HG03060 (cell line): ENCODE measurements around the gene C16orf86.
"Not testable (repeated sequence)": the region's sequence is repeated elsewhere in the genome, so short reads cannot be mapped to it uniquely, and the experiment has no call there.

Source experiments
- ATAC-seq: cut with Tn5 transposase; IDR thresholded peaks from one replicate; pipeline ENCODE4 v1.9.1; 2021; ENCODE audit warnings: low read depth, moderate number of reproducible peaks; ENCODE audit not compliant: unreplicated experiment

The C16orf86 gene

DNA sequence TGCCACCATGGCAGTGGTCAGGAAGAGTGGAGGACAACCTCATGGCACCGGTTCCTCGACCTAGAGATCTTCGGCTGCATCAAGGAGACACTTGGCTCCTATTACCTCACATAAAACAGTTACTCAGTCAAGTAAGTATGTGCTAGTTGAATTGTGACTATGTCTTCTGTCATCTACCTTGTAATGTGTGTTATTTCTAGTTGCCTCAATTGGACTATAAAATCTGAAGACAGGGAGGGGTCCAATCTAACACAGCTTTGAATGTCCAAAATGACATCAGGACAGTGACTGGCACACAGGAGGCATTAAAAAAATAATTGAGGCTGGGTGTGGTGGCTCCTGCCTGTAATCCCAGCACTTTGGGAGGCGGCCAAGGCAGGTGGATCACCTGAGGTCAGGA lies 17.2 kb downstream of the C16orf86 start:
- no peak for ATAC-seq

GRCh38 chr16:67685388-67686112 lies 18.9 kb downstream of the C16orf86 start:
- ATAC-seq = no peak

DNA sequence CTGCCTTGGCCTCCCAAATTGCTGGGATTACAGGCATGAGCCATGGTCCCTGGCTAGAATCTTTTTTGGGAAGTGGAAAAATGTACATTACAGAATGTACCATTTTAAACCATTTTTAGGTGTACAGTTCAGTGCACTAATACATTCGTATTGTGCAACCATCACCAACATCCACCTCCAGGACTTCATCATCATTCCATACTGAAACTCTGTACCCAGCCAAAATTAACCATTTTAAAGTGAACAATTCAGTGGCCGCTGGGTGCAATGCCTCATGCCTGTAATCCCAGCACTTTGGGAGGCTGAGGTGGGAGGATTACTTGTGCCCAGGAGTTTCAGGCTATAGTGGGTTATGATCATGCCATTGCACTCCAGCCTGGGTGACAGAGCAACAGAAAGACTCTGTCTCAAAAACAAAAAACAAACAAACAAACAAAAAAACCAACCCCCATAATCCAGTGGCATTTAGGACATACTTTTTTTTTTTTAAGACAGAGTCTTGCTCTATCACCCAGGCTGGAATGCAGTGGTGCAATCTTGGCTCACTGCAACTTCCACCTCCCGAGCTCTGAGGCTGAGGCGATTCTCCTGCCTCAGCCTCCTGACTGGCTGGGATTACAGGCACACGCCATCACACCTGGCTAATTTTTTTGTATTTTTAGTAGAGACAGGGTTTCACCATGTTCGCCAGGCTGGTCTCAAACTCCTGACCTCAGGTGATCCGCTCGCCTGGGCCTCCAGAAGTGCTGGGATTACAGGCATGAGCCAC lies 27.1 kb downstream of the C16orf86 start:
- not testable (repeated sequence) for ATAC-seq

- ATAC-seq = no peak
Observed at GRCh38 chr16:67694611-67695010, 28.0 kb downstream of the C16orf86 start.

DNA sequence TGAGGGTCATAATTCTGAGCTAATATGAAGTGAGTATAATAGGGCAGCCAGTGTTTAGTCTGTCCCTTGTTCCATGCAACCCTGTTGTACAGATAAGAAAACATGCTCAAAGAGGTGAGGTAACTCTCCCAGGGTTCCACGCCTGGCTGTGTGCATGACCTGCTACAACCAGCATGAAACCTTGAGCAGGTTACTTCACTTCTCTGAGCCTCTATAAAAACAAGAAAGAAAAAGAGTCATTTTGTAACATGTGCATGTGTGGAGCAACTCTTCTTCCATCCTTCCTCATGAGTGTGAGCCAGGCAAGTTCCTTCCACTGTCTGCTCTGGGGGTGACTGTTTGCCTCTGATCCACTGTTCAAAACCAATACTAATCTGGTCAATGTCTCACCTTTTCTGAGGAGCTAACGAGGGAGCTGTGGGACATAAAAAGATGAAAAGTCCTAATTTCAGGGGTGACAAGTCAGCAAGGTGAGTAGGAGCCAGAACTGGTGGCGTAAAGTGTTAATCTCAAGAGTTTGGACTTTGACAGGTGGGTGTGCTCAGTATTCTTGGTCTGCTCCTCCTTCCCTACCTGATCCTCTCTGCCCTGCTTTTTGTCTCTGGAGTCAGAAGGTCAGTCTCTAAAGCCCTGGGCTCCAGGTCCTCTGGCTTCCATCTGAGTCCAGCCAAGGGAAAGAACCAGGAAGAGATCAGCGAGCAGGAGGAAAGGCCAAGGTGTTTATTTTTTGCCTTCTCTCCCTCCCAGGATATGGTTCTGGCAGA lies 31.0 kb downstream of the C16orf86 start:
- ATAC-seq = no peak

DNA sequence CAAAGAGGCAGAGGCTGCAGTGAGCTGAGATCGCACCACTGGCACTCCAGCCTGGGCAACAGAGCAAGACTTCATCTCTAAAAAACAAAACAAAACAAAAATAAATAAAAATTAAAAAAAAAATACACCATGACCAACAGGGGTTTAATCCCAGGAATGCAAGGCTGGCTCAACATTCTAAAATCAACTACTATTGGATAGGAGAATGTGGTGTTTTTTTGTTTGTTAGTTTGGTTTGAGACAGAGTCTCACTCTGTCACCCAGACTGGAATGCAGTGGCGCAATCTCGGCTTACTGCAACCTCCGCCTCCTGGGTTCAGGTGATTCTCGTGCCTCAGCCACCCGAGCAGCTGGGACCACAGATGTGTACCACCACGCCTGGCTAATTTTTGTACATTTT lies 32.7 kb downstream of the C16orf86 start:
- ATAC-seq = no peak

GRCh38 chr16:67701420-67701819 lies 34.8 kb downstream of the C16orf86 start:
- ATAC-seq = no peak

DNA sequence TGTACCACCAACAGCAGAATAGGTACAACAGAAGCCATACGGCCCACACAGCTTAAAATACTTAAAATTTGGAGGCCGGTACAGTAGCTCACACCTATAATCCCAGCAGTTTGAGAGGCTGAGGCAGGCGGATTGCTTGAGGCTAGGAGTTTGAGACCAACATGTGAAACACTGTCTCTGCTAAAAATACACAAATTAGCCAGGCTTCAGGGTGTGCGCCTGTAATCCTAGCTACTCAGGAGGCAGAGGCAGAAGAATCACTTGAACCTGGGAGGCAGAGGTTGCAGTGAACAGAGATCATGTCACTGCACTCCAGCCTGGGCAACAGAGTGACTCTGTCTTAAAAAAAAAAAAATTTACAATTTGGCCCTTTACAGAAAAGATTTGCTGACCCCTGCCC lies 35.5 kb downstream of the C16orf86 start:
- ATAC-seq = no peak

DNA sequence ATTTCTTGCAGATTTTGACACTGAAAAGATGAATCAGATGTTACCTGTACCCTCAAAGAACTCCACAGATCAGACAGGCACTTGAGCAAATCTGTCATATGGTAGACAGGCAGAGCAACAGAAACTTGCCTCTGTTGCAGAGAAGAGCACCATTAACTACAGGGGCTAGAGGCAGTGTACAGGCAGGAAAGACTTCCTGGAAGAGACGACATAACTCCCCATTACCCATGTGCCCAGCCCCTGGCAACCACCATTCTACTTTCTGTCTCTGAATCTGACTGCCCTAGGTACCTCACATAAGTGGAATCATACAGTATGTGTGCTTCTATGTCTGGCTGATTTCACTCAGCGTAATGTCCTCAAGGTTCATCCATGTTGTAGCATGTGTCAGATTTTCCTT lies 37.0 kb downstream of the C16orf86 start:
- no peak for ATAC-seq

GRCh38 chr16:67704110-67704509 lies 37.5 kb downstream of the C16orf86 start:
- ATAC-seq = no peak

- no peak for ATAC-seq
Observed at GRCh38 chr16:67707210-67707609, 40.6 kb downstream of the C16orf86 start.

GRCh38 chr16:67707790-67708189 lies 41.2 kb downstream of the C16orf86 start:
- no peak for ATAC-seq

GRCh38 chr16:67708368-67708771 lies 41.8 kb downstream of the C16orf86 start:
- ATAC-seq = no peak

- ATAC-seq = no peak
Observed at GRCh38 chr16:67709050-67709449, 42.4 kb downstream of the C16orf86 start.

GRCh38 chr16:67710607-67711006 lies 44.0 kb downstream of the C16orf86 start:
- no peak for ATAC-seq

DNA sequence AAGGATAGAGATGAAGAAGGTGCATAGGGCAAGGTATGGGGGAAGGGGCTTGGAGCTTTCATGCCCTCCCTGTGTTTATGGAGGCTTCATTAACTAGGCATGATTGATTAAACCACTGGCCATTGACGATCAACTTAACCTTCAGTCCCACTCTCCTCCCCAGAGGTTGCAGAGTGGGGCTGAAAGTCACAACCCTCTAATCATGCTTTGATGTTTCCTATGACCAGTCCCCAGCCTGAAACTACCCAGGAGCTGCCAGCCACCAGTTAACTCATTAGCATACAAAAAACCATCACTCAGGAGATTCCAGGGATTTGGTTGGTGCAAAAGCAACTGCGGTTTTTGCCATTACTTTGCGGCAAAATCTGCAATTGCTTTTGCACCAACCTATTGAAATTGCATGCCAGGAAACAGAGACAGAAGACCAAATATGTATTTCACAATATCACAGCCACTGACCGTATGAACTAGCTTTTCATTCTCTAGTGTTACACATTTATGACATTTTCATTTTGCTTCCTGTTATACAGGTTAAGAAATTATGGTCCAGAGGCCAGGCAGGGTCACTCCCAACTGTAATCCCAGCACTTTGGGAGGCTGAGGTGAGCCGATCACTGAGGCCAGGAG lies 47.1 kb downstream of the C16orf86 start:
- no peak for ATAC-seq

DNA sequence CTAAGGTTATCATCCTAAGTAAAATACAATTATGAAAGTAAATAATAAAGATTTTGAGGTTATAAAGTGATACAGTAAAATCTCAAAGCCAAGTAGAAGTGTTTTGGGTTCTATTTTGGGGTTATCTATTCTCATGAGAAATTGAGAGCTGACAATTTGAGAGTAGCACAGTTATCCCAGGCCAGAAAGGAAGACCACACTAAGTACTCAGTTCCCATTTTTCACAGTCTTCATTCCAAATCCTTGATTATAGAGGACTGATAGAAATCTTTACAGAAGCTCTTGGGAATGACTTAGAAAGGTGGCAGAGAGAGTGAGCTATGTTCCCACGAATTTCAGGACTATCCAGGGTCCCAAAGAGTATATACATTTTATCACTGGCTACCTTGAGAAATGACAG lies 47.9 kb downstream of the C16orf86 start:
- no peak for ATAC-seq

- no peak for ATAC-seq
Observed at GRCh38 chr16:67716097-67716496, 49.5 kb downstream of the C16orf86 start.
